AG08396 (cell line): ENCODE data around the gene SPATA32.

Experiments
- DNase-seq: peaks from one replicate; pipeline ENCODE4 v3.0.0; 2012; ENCODE audit warnings: low spot score, mixed read lengths

The SPATA32 gene

GRCh38 chr17:45246861-45247428 lies 14.9 kb downstream of the SPATA32 start:
- DNase-seq = peak; percentile 64

GRCh38 chr17:45246338-45246737 lies 15.6 kb downstream of the SPATA32 start:
- DNase-seq = no peak

- no peak for DNase-seq
These were observed 16.9 kb downstream of the SPATA32 start for GRCh38 chr17:45244725-45245656.

- no peak for DNase-seq
These were observed 18.1 kb downstream of the SPATA32 start for GRCh38 chr17:45243750-45244149.

GRCh38 chr17:45242029-45242414 lies 19.9 kb downstream of the SPATA32 start:
- no peak for DNase-seq

- DNase-seq = no peak
These were observed 20.4 kb downstream of the SPATA32 start for GRCh38 chr17:45241328-45242028.

- no peak for DNase-seq
These were observed 21.0 kb downstream of the SPATA32 start for GRCh38 chr17:45240905-45241327.

GRCh38 chr17:45238155-45238774 lies 23.6 kb downstream of the SPATA32 start:
- no peak for DNase-seq

GRCh38 chr17:45237686-45238085 lies 24.2 kb downstream of the SPATA32 start:
- DNase-seq = no peak

GRCh38 chr17:45236282-45236606 lies 25.6 kb downstream of the SPATA32 start:
- no peak for DNase-seq

GRCh38 chr17:45235416-45236281 lies 26.2 kb downstream of the SPATA32 start:
- peak; percentile 80 for DNase-seq

- DNase-seq = no peak
These were observed 27.1 kb downstream of the SPATA32 start for GRCh38 chr17:45234641-45235415.

- DNase-seq = no peak
These were observed 28.4 kb downstream of the SPATA32 start for GRCh38 chr17:45233423-45233924.

- no peak for DNase-seq
These were observed 29.1 kb downstream of the SPATA32 start for GRCh38 chr17:45232514-45233422.

- no peak for DNase-seq
These were observed 30.3 kb downstream of the SPATA32 start for GRCh38 chr17:45231481-45232116.

- no peak for DNase-seq
These were observed 31.0 kb downstream of the SPATA32 start for GRCh38 chr17:45230787-45231480.

- DNase-seq = no peak
These were observed 31.5 kb downstream of the SPATA32 start for GRCh38 chr17:45230410-45230786.

- DNase-seq = no peak
These were observed 32.0 kb downstream of the SPATA32 start for GRCh38 chr17:45229681-45230409.
